CD14-positive monocyte (primary cell): ENCODE measurements around the gene FARP2. TPM values are rescaled to one million over a fixed set of nuclear protein-coding genes. Genes with fewer than 3 reads are reported as not detected.

ENCODE experiments used
- DNase-seq, 3 donors: peaks; one replicate each; pipeline ENCODE4 v3.0.0-alpha.2; 2011 to 2022
- H2AFZ ChIP-seq: 2 replicates; pipeline ENCODE4 v1.6.0; 2012; ENCODE audit warnings: mild to moderate bottlenecking, low read depth, low read length, inconsistent platforms; ENCODE audit not compliant: insufficient read depth, poor library complexity, severe bottlenecking
- H3K27ac ChIP-seq, 2 donors: 1 replicate in 1 of 2; 2 replicates in 1 of 2; pipeline ENCODE4 v1.5.1; 2012 to 2013; ENCODE audit warnings: low read length in 2 of 2, control low read depth in 1 of 2, inconsistent platforms in 1 of 2, low read depth in 1 of 2, mild to moderate bottlenecking in 1 of 2
- H3K27me3 ChIP-seq, 2 donors: one replicate each; pipeline versions ENCODE4 v1.6.0 to v1.6.1; 2011 to 2013; ENCODE audit warnings: low read length in 2 of 2; ENCODE audit not compliant: control insufficient read depth in 2 of 2, insufficient read depth in 2 of 2
- H3K36me3 ChIP-seq, 2 donors: replicated peaks in 1 of 2; 1 replicate in 1 of 2; 2 replicates in 1 of 2; pipeline versions ENCODE4 v1.5.1 to v1.6.1; 2012 to 2013; ENCODE audit warnings: low read length in 2 of 2, control low read depth in 1 of 2, inconsistent platforms in 1 of 2, mild to moderate bottlenecking in 1 of 2; ENCODE audit not compliant: insufficient read depth in 2 of 2, control insufficient read depth in 1 of 2
- H3K4me1 ChIP-seq, 2 donors: 1 replicate in 1 of 2; 2 replicates in 1 of 2; pipeline versions ENCODE4 v1.5.1 to v1.6.1; 2012 to 2013; ENCODE audit warnings: low read length in 2 of 2, control low read depth in 1 of 2, inconsistent platforms in 1 of 2, mild to moderate bottlenecking in 1 of 2, moderate library complexity in 1 of 2; ENCODE audit not compliant: insufficient read depth in 2 of 2, control insufficient read depth in 1 of 2
- H3K4me2 ChIP-seq: replicated peaks from 2 replicates; pipeline ENCODE3; 2012; ENCODE audit warnings: low read length, moderate library complexity, mild to moderate bottlenecking; ENCODE audit not compliant: poor library complexity, severe bottlenecking; ENCODE audit errors: extremely low read depth
- H3K4me3 ChIP-seq, 3 experiments: fragments of 200-600 bp in 1 of 3; sonication (generic) in 1 of 3; replicated peaks in 1 of 3; 1 replicate in 2 of 3; 2 replicates in 1 of 3; pipeline ENCODE4 v1.5.1; 2011 to 2013; ENCODE audit warnings: low read length in 3 of 3, mild to moderate bottlenecking in 3 of 3, control low read depth in 2 of 3, low read depth in 2 of 3, inconsistent platforms in 1 of 3, moderate library complexity in 1 of 3
- H3K79me2 ChIP-seq: 2 replicates; pipeline ENCODE4 v1.6.0; 2012; ENCODE audit warnings: mild to moderate bottlenecking, control low read depth, inconsistent platforms, low read length, moderate library complexity; ENCODE audit not compliant: insufficient read depth
- H3K9ac ChIP-seq: 2 replicates; pipeline ENCODE4 v1.6.0; 2017; ENCODE audit warnings: low read length, mild to moderate bottlenecking; ENCODE audit not compliant: insufficient read depth, poor library complexity, severe bottlenecking
- H3K9me3 ChIP-seq, 2 donors: replicated peaks in 1 of 2; 1 replicate in 1 of 2; 2 replicates in 1 of 2; pipeline versions ENCODE4 v1.5.1 to v1.6.1; 2012 to 2013; ENCODE audit warnings: low read length in 2 of 2, control low read depth in 1 of 2; ENCODE audit not compliant: control insufficient read depth in 1 of 2, insufficient read depth in 1 of 2
- H4K20me1 ChIP-seq: 2 replicates; pipeline ENCODE4 v1.6.0; 2012; ENCODE audit warnings: mild to moderate bottlenecking, low read length, control low read depth, moderate library complexity; ENCODE audit not compliant: insufficient read depth
- H3K27ac Mint-ChIP-seq, 7 donors: one replicate each; pipeline ENCODE4 v1.8.0; 2020; ENCODE audit warnings: mild to moderate bottlenecking in 7 of 7, mixed read lengths in 7 of 7, moderate library complexity in 6 of 7, inconsistent platforms in 2 of 7
- H3K27me3 Mint-ChIP-seq, 3 donors: one replicate each; pipeline ENCODE4 v1.8.0; 2021 to 2022; ENCODE audit warnings: low read depth in 3 of 3, mild to moderate bottlenecking in 3 of 3, mixed read lengths in 3 of 3, moderate library complexity in 3 of 3, inconsistent platforms in 1 of 3
- H3K36me3 Mint-ChIP-seq, 2 donors: one replicate each; pipeline ENCODE4 v1.8.0; 2020; ENCODE audit warnings: mixed read lengths in 2 of 2, inconsistent platforms in 1 of 2, mild to moderate bottlenecking in 1 of 2
- H3K4me1 Mint-ChIP-seq: one replicate; pipeline ENCODE4 v1.8.0; 2020; ENCODE audit warnings: mild to moderate bottlenecking, mixed read lengths
- H3K4me3 Mint-ChIP-seq, 2 donors: one replicate each; pipeline ENCODE4 v1.8.0; 2020; ENCODE audit warnings: mild to moderate bottlenecking in 2 of 2, mixed read lengths in 2 of 2, moderate library complexity in 1 of 2
- H3K9me3 Mint-ChIP-seq, 7 donors: one replicate each; pipeline ENCODE4 v1.8.0; 2020 to 2022; ENCODE audit warnings: mixed read lengths in 7 of 7, mild to moderate bottlenecking in 6 of 7, moderate library complexity in 6 of 7, inconsistent platforms in 2 of 7
- CTCF ChIP-seq: fragments of 200-600 bp; IDR thresholded peaks from one replicate; pipeline ENCODE4 v1.8.0; 2022; ENCODE audit warnings: antibody characterized with exemption, mild to moderate bottlenecking
- WGBS: methylation state at CpG from one replicate; pipeline ENCODE4 v1.1.5; 2013; ENCODE audit warnings: missing lambda C conversion rate; ENCODE audit not compliant: insufficient coverage; 5-methylcytosine and 5-hydroxymethylcytosine counted together
- intact Hi-C, 2 donors: fragments of 100-400 bp; cut with micrococcal nuclease; formaldehyde crosslinking; loops; one replicate each; pipeline versions ENCODE4 v1.15.0 to v1.15.1; 2023
- polyA plus RNA-seq, 3 donors: library from polyadenylated mRNA; depleted of rRNA in 1 of 3; unstranded in 2 of 3; stranded (reverse) in 1 of 3; fragments of 300-500 nt in 2 of 3; fragments of >200 nt in 1 of 3; fragmentation: Illumina TruSeq in 2 of 3; gene quantifications; 1 replicate in 2 of 3; 2 replicates in 1 of 3; pipeline ENCODE4 v1.2.3, GENCODE V29; 2012 to 2021

Gene FARP2
- polyA plus RNA-seq, 3 donors, result 6.7 to 8.5 (median 7.3) TPM

DNA sequence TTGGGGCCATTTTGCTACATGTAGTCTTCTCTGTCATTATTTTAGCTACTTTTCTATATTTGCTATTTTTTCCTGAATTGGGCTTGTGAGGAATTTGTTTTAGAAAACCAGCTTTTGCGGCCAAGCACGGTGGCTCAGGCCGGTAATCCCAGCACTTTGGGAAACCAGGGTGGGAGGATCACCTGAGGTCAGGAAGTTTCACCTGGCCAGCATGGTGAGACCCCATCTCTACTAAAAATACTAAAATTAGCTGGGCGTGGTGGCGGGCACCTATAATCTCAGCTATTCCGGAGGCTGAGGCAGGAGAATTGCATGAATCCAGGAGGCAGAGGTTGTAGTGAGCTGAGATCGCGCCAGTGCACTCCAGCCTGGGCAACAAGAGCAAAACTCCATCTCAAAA, 35.7 kb upstream of the FARP2 start:
- Histone ChIP-seq H3K4me1 (peaks cover 41 to 73% of the 10 kb centered on the region in 2 donors), H3K9me3 (no peaks in the 10 kb centered on the region), H3K36me3 (peaks cover 0 to 3% of the 10 kb centered on the region in 2 donors), H2AFZ (no peak overlapping the region), H3K4me3 (no peak overlapping the region), H4K20me1 (peaks cover 80% of the 10 kb centered on the region), H3K79me2 (peaks cover 90% of the 10 kb centered on the region), H3K27me3 (no peaks in the 10 kb centered on the region), H3K9ac (no peak overlapping the region), H3K27ac (no peak overlapping the region), H3K4me2 (no peak overlapping the region)
- TF ChIP-seq CTCF, result no peak
- H3K4me3 Mint-ChIP-seq, result no peak overlapping the region
- peak overlapping the region in 1 of 7 donors; percentile 25 for H3K27ac Mint-ChIP-seq
- H3K9me3 Mint-ChIP-seq, result no peaks in the 10 kb centered on the region
- DNase-seq, result no peak
- intact Hi-C loops, result no loop called here
- WGBS, result 98% methylated on average over 5 of the region's 8 CpGs
- peaks cover 0 to 2% (median 0%) of the 10 kb centered on the region in 3 donors for H3K27me3 Mint-ChIP-seq
- peaks cover 19 to 24% of the 10 kb centered on the region in 2 donors for H3K36me3 Mint-ChIP-seq
- peaks cover 75% of the 10 kb centered on the region for H3K4me1 Mint-ChIP-seq

DNA sequence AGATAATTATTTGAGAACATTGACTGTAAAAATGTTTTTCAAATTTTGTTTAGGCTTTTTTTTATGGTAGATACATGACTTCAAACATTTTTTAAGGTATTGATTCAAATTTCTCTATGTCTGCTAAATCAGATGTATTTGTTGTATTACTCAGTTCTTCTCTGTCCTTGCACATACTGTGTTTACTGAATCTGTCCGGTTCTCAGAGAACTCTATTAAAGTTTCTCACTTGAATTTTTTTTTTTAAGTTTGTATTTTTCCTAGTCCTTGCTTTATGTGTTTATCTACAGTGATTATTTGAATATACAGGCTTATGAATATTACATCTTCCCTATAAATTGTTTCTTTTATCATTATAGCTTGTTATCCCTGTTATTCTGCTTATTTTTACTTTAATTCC, 35.1 kb upstream of the FARP2 start:
- Histone ChIP-seq H3K4me2 (no peak overlapping the region), H3K27me3 (no peaks in the 10 kb centered on the region), H3K79me2 (peaks cover 94% of the 10 kb centered on the region), H3K9ac (no peak overlapping the region), H3K27ac (no peak overlapping the region), H2AFZ (no peak overlapping the region), H3K4me3 (no peak overlapping the region), H3K36me3 (peaks cover 3 to 9% of the 10 kb centered on the region in 2 donors), H4K20me1 (peaks cover 86% of the 10 kb centered on the region), H3K9me3 (no peaks in the 10 kb centered on the region), H3K4me1 (peaks cover 42 to 74% of the 10 kb centered on the region in 2 donors)
- DNase-seq, result no peak
- no CpG with 5 or more reads among the region's 1 CpG for WGBS
- Mint-ChIP-seq H3K27ac (no peak overlapping the region), H3K4me3 (no peak overlapping the region), H3K27me3 (no peaks in the 10 kb centered on the region), H3K9me3 (no peaks in the 10 kb centered on the region), H3K36me3 (peaks cover 23 to 27% of the 10 kb centered on the region in 2 donors), H3K4me1 (peaks cover 75% of the 10 kb centered on the region)
- intact Hi-C loops, result no loop called here
- TF ChIP-seq CTCF, result no peak
